Hepatocyte (in vitro differentiated cells): ENCODE data around the gene REEP6.

Source experiments
- EZH2 ChIP-seq: fragments of 200-600 bp; sonication (generic); IDR thresholded peaks from 2 replicates; pipeline ENCODE4 v1.6.1; 2016; ENCODE audit warnings: antibody characterized with exemption, mild to moderate bottlenecking, borderline replicate concordance
- EZH2phosphoT487 ChIP-seq: fragments of 200-600 bp; sonication (generic); IDR thresholded peaks from one replicate; pipeline ENCODE4 v1.6.1; 2018; ENCODE audit warnings: antibody characterized with exemption, mild to moderate bottlenecking, low read depth, moderate library complexity; ENCODE audit not compliant: unreplicated experiment, severe bottlenecking
- TF ChIP-seq, protein P1 (sequence below): fragments of 200-600 bp; sonication (generic); IDR thresholded peaks from 2 replicates; pipeline ENCODE4 v1.5.1; 2016; ENCODE audit warnings: antibody characterized with exemption, mild to moderate bottlenecking; ENCODE audit not compliant: poor library complexity

DNA sequence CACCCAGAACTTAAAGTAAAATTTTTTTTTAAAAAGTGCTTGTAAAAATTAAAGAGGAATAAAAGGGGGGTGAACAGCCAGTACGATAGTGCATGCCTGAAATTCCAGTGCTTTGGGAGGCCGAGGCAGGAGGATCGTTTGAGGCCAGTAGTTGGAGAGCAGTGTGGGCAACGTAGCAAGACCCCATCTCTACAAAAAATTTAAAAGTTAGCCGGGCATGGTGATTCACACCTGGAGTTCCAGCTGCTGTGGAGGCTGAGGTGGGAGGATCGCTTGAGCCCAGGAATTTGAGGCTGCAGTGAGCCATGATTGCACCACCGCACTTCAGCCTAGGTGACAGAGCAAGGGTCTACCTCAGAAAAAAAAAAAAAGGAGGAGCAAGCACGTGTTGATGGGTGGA lies 14.0 kb downstream of the REEP6 start:
- TF ChIP-seq, protein P1, sequence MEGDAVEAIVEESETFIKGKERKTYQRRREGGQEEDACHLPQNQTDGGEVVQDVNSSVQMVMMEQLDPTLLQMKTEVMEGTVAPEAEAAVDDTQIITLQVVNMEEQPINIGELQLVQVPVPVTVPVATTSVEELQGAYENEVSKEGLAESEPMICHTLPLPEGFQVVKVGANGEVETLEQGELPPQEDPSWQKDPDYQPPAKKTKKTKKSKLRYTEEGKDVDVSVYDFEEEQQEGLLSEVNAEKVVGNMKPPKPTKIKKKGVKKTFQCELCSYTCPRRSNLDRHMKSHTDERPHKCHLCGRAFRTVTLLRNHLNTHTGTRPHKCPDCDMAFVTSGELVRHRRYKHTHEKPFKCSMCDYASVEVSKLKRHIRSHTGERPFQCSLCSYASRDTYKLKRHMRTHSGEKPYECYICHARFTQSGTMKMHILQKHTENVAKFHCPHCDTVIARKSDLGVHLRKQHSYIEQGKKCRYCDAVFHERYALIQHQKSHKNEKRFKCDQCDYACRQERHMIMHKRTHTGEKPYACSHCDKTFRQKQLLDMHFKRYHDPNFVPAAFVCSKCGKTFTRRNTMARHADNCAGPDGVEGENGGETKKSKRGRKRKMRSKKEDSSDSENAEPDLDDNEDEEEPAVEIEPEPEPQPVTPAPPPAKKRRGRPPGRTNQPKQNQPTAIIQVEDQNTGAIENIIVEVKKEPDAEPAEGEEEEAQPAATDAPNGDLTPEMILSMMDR: no peak
- no peak for TF ChIP-seq EZH2
- no peak for TF ChIP-seq EZH2phosphoT487
